Amniotic epithelial cell (primary cell): Measurements from ENCODE around the gene GLI3.

ENCODE experiments used
- DNase-seq: peaks from one replicate; pipeline ENCODE4 v3.0.0-alpha.2; 2010; ENCODE audit warnings: low read depth

Gene GLI3

DNA sequence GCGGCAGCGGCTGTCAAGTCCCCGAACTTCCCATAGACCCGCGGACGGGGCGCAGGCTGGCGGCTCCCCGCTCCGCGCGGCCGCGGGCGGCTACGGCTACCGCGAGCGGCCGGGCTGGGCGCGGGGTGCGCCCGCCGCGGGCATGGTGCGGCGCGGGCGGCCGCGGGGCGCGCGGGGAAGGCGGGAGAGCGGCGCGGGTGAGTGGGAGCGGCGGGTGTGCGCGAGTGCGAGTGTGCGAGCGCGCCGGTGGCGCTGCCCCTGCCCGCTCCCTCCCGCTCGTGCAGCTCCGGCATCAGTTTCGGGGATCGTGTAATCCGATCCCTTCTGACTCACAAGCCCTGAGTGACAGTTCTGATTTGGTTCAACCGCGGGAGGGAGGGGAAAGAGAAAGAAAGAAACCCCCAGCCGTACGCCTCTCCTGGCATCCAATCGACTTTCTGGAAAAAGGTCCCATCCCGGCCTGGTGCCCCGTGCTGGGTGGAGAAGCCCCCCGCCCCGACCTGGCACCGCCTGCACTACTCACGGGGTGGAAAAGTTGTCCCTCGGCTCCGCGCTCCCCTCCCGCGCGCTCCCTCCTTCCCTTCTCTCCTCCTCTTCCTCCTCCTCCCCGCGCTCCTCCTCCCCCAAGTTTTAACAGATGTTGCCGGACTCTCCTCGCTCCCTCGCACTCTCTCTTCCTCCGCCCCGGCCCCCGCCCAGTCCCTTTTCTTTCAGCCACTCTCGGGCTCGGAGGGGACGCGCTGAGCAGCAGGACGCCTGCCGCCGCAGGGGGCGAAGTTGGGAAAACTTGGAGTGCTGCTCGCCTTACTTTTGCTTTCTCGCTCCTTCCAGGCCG lies at the start of gene GLI3:
Gene GLI3, minus strand, starts transcription at position 234 of the 835 bp plus-strand sequence. CDS start 13,956 bp downstream, outside the sequence.
- DNase-seq: peak; percentile 97

- peak; percentile 15 for DNase-seq
Observed at GRCh38 chr7:42285383-42285824, 48.4 kb upstream of the GLI3 start.

DNA sequence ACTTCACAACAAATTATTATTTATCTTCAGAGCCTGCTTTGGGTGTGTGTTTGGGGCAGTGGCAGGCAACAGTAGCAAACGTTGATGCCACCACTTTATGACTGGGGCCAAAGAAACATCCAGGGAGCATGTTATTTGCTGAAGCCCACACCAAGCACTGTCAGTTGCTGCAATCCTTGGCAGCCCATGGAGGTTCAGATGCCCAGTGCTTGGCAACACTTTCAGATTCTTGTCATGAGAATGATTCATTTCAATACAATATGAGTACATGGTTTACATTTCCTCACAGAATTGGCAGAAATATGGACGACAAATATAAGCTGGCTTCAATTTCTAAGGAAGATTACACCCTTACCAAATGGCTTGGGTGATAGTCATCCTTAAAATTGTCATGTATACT lies 46.5 kb upstream of the GLI3 start:
- DNase-seq: peak; percentile 14

- DNase-seq: peak; percentile 11
Observed at GRCh38 chr7:42278344-42278743, 41.3 kb upstream of the GLI3 start.

GRCh38 chr7:42274053-42274452 lies 37.0 kb upstream of the GLI3 start:
- DNase-seq: peak; percentile 85

DNA sequence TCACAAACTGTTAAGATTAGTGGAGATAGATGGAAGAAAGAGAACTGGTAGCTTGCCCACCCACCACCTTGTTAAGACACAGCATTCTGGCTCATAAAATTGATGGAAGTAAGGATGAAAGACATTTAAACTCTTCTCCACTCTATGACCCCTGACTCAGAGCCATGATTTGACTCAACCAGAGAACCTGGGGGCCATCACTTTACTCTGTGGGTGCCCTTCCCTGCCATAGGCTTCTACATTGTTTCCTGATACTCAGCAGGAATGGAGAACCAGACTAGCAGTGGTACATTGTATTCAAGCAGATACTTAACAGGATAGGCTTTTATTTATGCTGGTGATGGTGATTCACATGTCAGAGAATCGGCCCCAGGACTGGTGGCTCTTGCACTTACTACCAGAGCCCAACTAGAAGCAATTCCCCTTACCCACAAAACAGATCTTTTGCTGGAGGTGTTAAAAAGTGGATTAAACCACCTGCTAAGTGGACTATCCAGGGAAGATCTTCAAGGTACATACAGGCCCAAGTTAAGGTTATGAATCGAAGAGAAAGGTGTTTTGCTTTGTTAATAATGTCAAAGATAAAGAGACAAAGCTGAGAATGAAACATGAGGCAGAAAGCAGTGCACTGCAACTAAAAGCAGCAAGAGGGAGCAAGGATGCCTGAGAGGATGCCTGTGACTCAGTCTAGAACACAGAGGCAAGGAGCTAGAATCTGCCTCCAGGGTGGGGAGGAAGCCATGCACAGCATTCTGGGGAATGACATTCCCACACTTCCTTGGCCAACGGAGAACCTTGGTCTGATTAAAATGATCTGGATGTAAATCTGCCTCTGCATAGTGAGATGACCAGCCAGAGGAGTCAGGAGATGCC lies 36.0 kb upstream of the GLI3 start:
- DNase-seq: peak; percentile 86

DNA sequence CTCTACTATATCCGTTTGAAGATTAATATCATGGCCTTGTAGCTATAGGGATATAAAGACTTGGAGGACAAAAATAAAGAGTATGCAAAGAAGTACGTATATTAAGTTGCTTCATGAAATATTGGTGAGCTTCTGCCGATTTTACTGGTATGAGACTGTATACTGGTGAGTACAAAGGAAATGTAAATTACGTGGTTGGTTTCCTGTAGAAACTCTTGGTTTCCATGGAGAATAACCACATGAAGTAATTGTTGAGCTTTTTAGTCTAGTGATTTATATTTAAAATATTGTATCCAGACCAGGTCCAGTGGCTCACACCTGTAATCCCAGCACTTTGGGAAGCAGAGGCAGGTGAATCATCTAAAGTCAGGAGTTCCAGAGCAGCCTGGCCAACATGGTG lies 32.2 kb upstream of the GLI3 start:
- DNase-seq: no peak

DNA sequence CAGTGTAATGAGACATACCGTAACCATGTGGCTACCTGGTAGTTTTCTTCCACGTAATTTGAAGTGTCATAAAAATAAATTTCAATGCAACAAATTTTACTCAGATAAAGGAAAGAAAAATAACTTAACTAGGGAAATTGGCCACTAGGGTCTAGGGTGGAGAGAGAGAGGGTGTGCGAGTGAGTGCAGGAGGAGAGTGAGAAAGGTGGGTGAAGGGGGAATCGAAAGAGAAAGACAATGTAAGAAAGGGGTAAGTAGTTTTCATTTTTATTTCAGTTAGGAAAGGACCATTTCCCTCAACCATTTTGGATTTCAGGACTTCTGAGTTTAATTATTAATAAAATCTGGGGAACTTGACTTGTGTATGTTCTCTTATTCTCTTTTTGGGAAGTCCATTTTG lies 27.7 kb upstream of the GLI3 start:
- no peak for DNase-seq

DNA sequence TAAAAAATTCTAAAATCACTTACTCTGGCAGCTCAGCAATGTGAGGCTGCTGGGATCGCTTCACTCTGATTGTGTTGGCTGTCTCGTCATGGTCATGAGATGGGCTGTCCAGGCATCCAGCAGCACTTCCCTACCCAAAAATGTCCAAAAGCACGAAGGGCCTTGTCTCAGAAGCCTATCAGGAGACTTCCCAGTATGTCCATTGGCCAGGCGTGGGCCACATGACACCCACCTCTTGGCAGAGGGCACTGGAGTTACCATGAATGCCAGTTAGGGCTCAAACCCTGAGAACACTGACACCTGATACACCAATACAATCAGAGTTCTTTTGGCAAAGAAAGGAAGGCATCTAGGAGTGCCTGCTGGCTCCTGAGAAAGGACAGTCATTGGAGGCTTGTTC lies 27.0 kb upstream of the GLI3 start:
- no peak for DNase-seq

GRCh38 chr7:42262964-42263363 lies 26.0 kb upstream of the GLI3 start:
- peak; percentile 62 for DNase-seq

DNA sequence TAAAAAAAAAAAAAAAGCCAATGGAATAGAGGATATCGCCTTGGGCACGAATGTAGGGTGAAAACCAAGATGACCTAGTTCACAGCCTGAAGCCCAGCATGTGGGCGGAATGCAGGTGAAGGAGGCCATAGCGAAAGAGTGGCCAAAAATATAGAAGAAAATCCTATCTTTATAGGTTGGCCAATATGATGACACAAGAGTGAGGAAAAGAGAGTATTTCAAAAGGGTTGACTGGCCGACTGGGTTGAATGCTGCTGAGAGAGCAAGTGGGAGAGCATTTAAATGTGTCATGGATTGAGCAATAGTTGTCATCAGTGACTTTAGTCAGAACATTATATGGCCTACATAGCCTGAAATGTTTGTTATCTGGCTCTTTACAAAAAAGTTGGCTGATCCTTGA lies 17.2 kb upstream of the GLI3 start:
- DNase-seq: peak; percentile 97

DNA sequence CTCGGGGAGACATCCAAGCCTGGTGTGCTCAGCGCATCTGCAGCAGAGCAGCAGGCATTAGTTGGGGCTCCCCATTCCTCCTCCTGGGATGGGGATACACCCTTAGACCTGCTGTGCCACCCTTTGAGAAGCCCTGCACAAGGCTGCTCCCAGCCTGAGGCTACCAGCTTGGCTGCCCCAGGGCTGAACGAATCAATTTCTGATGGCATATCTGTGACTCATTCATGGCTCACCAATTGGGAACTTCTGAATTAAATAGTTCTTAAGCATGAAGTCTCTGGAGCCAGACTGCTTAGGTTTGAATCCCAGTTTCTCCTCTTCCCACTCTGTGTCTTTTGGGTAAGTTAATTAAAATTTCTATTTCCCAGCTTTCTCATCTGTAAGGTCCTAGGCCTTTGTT lies 16.3 kb upstream of the GLI3 start:
- DNase-seq: no peak

GRCh38 chr7:42250411-42250810 lies 13.4 kb upstream of the GLI3 start:
- no peak for DNase-seq

DNA sequence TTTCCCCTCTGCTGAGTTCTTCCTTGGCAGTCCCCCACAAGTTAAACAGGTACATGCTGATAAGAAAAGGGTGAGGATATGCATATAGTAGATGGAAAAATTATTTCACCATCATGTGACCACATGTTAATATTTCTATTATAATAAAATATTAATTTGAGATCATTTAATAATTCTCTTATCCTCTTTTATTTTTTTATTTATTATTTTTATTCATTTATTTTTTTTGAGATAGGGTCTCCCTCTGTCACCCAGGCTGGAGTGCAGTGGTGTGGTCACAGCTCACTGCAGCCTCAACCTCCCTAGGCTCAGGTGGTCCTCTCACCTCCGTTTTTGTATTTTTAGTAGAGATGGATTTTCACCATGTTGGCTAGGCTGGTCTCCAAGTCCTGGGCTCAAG lies 11.6 kb upstream of the GLI3 start:
- DNase-seq: no peak

DNA sequence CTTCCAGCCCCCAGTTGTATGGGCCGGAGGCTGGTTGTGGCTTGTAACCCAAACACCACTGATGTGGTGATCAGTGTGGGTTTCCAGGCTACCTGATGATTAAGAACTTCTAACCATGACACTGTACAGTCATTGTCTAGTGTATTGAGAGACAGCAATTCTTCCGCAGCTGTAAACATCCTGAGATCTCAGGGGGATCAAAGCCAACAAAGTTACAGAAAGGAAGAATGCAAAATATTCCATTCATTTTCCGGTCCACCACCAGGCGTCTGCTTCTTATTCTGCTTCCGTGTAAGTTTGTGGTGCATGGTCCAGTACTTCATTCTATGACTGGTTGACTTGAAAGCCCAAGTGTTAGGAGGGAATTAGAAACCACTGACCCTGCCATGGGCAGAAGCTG lies 10.3 kb upstream of the GLI3 start:
- peak; percentile 91 for DNase-seq

DNA sequence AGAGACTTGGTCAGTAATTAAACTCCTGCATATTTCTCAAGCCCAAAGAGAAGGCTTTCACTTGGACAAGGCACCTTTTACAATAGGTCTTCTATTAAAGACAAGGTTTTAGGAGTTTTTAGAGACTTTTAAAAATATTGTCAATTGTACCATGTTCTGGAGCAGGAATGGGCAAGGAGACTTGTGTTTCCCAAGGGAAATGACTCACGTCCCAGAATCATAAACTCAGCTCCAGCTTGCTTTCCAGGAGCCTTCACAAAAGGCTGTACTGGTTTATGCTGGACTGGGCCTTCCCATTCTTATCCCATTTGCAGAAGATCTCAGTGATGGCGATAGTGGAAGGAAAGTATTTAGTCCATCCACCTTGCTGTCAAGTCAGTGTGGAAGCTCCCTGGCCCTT lies 7.8 kb upstream of the GLI3 start:
- peak; percentile 71 for DNase-seq

DNA sequence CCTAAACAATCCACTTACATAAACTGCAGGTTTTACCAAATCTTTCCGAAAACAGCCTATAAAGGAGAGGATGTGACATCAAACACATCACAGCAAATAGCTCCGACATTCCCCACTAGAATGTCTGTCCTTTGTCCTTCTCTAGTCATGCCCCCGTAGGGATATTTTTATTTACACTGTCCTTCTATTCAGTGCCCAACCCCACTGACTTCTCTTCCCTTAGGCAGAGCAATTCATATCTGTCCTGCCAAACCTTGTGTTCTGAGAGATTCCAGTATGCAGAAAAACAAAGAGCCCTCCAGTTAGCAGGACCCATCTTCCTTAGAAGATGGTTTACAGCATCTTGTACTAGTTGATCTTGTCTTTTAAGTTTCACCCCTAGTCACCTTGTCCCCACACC lies 5.4 kb upstream of the GLI3 start:
- no peak for DNase-seq

- DNase-seq: no peak
Observed at GRCh38 chr7:42241424-42241823, 4.4 kb upstream of the GLI3 start.

GRCh38 chr7:42240416-42240815 lies 3.4 kb upstream of the GLI3 start:
- no peak for DNase-seq

DNA sequence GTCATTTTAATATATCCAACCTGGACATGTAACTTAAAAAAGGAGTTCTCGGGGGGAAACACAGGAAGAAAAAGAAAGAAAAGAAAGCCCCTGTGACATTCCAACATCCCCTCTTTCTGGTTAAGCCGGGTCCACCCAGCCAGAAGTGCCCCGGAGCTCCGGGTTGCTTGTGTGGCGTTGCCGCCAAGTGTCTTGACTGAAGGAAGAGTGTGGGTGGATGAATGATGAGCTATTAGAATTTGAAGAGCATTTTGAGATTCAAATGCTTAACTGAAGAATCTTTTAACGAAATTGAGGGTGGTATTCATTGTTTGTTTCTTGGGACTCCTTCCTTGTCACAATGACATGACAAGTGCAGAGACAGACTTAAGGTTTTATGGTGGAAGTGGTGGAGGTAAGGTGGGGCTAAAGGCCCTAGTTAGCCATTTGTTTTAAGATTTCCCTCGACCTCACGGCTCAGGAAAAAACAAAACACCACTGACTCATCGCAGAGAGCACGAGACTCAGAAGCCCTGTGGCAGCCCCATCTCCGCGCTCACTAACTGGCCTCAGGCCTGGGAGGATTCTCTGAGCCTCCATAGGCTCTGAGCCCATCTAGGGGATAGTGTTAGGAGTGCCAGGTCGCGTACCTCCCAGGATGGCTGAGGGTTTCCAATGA lies 1.8 kb upstream of the GLI3 start:
- peak; percentile 87 for DNase-seq

DNA sequence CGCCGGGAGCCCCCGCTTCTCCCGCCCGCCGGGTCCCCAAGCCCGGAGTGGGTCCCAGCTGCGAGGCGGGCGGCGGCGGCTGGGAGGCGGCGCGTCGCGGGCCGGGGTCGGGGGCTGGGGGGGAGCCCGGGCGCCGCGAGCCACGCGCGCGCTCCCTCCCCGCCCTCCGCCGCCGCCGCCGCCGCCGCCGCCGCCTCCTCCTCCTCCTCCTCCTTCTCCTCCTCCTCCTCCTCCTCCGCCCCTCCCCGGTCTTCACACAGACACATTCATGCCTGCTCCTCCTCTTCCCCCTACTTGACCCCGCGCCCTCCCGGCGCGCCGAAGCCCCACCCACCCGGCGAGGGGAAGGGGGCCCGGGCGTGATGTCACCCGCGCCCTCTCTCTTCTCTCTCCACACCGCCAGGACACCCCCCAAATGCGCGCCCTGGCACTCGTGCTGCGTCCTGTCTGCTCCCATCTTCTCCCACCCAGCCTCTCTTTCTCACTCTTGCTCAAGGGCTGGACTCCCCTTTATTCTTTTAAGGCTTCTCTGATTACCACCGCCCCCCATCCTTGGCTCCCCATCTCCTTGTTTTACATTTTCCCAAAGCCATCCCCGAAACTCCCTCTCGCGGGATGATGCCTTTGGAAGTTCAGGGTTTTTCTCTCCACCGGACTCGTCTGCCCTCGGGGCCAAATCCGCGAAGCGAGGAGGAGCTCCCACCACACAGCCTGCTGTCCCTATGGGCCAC lies 967 bp upstream of the GLI3 start:
- DNase-seq: peak; percentile 80
